ENCODE measurements around the gene APBA2.
"Not testable (repeated sequence)": the region's sequence is repeated elsewhere in the genome, so short reads cannot be mapped to it uniquely, and the experiment has no call there.

DNA sequence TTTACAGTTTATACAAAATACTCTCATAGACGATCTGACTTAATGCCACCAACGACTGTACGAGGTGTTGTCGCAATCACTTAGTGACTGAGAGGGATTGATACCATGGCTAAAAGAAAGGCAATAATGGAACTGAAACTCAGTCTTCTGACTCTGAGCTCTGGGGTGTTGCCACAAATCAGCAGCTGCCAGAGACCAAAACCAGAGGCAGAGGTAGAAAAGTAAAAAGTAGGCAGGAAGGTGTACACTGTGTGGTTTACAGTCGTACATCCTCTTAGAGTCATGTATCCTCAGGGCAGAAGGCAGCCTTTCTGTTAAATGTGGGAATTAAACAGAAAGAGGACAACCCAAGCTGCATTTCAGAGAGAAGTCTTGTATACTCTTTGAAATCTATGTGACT lies 38.5 kb upstream of the APBA2 start:
- not testable (repeated sequence) for TF ChIP-seq EP300, POLR2A (IDR thresholded peaks at IDR 0.05)
- TF ChIP-seq, protein P1, sequence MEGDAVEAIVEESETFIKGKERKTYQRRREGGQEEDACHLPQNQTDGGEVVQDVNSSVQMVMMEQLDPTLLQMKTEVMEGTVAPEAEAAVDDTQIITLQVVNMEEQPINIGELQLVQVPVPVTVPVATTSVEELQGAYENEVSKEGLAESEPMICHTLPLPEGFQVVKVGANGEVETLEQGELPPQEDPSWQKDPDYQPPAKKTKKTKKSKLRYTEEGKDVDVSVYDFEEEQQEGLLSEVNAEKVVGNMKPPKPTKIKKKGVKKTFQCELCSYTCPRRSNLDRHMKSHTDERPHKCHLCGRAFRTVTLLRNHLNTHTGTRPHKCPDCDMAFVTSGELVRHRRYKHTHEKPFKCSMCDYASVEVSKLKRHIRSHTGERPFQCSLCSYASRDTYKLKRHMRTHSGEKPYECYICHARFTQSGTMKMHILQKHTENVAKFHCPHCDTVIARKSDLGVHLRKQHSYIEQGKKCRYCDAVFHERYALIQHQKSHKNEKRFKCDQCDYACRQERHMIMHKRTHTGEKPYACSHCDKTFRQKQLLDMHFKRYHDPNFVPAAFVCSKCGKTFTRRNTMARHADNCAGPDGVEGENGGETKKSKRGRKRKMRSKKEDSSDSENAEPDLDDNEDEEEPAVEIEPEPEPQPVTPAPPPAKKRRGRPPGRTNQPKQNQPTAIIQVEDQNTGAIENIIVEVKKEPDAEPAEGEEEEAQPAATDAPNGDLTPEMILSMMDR (IDR thresholded peaks at IDR 0.05), result not testable (repeated sequence)

All from tibial nerve (tissue), 4 donors.